ENCODE data around the gene TIAL1. TPM values are rescaled to one million over a fixed set of nuclear protein-coding genes. Genes with fewer than 3 reads are reported as not detected.

Gene TIAL1
- total RNA-seq, 3 donors from 2014 or later (not counting 1 experiment from before 2014, with no cell fraction given) = 195 to 227 (median 213) TPM

DNA sequence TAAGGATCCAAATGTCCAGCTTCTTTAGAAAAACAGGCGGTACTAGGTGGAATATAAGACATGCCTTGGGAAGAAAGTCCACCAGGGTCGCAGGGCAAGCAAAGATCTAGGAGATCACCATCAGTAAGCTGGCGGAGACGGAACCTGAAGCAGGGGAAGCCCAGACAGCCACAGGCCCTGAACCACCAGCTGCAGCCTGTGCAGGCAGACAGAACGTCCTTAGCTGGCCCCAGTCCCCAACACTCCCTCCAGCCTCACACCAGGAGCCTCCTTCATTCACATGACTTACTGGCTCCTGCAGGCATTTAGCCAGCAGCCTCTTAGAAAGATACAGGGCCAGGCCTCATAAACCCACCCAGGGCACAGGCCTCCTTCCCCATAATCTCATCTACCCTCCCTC, 71.6 kb downstream of the TIAL1 start:
- Mint-ChIP-seq H3K27me3 (ENCODE audit: low read depth in 2 of 2) (no peaks in the 10 kb centered on the region), H3K9me3 (no peaks in the 10 kb centered on the region), H3K36me3 (no peaks in the 10 kb centered on the region), H3K4me1 (no peaks in the 10 kb centered on the region), H3K4me3 (no peak overlapping the region), H3K27ac (no peak overlapping the region)
- TF ChIP-seq, protein P1, sequence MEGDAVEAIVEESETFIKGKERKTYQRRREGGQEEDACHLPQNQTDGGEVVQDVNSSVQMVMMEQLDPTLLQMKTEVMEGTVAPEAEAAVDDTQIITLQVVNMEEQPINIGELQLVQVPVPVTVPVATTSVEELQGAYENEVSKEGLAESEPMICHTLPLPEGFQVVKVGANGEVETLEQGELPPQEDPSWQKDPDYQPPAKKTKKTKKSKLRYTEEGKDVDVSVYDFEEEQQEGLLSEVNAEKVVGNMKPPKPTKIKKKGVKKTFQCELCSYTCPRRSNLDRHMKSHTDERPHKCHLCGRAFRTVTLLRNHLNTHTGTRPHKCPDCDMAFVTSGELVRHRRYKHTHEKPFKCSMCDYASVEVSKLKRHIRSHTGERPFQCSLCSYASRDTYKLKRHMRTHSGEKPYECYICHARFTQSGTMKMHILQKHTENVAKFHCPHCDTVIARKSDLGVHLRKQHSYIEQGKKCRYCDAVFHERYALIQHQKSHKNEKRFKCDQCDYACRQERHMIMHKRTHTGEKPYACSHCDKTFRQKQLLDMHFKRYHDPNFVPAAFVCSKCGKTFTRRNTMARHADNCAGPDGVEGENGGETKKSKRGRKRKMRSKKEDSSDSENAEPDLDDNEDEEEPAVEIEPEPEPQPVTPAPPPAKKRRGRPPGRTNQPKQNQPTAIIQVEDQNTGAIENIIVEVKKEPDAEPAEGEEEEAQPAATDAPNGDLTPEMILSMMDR (IDR thresholded peaks at IDR 0.05) = no peak
- DNase-seq (no peak), ATAC-seq (no peak)
- Histone ChIP-seq H3K4me3 (ENCODE audit: low read length) (no peak overlapping the region), H3K36me3 (ENCODE audit: control insufficient read depth, insufficient read depth, low read length) (peaks cover 19% of the 10 kb centered on the region), H3K4me1 (ENCODE audit: control insufficient read depth, insufficient read depth, low read length) (no peaks in the 10 kb centered on the region), H3K27me3 (ENCODE audit: control insufficient read depth, insufficient read depth, low read length) (no peaks in the 10 kb centered on the region), H3K27ac (ENCODE audit: low read length) (no peak overlapping the region), H3K9me3 (ENCODE audit: control insufficient read depth, insufficient read depth, low read length) (no peaks in the 10 kb centered on the region)
- intact Hi-C loops (cut with micrococcal nuclease) = no loop called here
- 90% methylated on average over 5 of the region's 5 CpGs for WGBS (ENCODE audit: insufficient coverage)

DNA sequence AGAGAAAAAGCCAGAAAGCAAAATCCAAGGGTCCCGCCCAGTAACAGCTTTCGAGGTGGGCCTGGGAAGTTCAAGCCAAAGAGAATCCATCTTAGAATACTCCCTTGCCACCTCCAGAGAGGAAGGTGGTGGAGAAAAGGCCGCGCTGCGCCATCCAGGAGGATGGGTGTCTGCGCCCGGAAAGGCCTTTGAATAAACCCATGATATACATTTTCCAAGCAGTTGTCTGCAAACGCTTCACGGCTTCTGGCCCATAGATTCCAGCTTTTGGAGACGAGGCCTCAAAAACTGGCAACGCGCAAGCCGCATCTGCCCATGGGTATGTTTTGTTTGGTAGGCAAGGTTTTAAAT, 72.1 kb downstream of the TIAL1 start:
- H3K4me1 Mint-ChIP-seq = peaks cover 0 to 3% of the 10 kb centered on the region in 2 donors
- Histone ChIP-seq H3K27ac (ENCODE audit: low read length) (no peak overlapping the region), H3K4me3 (ENCODE audit: low read length) (no peak overlapping the region), H3K4me1 (ENCODE audit: control insufficient read depth, insufficient read depth, low read length) (no peaks in the 10 kb centered on the region), H3K9me3 (ENCODE audit: control insufficient read depth, insufficient read depth, low read length) (no peaks in the 10 kb centered on the region), H3K27me3 (ENCODE audit: control insufficient read depth, insufficient read depth, low read length) (no peaks in the 10 kb centered on the region), H3K36me3 (ENCODE audit: control insufficient read depth, insufficient read depth, low read length) (peaks cover 19% of the 10 kb centered on the region)
- intact Hi-C loops (cut with micrococcal nuclease) = no loop called here
- H3K27ac Mint-ChIP-seq = no peak overlapping the region
- DNase-seq (no peak), ATAC-seq (no peak)
- H3K36me3 Mint-ChIP-seq = no peaks in the 10 kb centered on the region
- H3K27me3 Mint-ChIP-seq (ENCODE audit: low read depth in 2 of 2) = no peaks in the 10 kb centered on the region
- no peak overlapping the region for H3K4me3 Mint-ChIP-seq
- H3K9me3 Mint-ChIP-seq = no peaks in the 10 kb centered on the region
- WGBS (ENCODE audit: insufficient coverage) = 94% methylated on average over 11 of the region's 13 CpGs
- TF ChIP-seq, protein P1 (IDR thresholded peaks at IDR 0.05) = no peak

DNA sequence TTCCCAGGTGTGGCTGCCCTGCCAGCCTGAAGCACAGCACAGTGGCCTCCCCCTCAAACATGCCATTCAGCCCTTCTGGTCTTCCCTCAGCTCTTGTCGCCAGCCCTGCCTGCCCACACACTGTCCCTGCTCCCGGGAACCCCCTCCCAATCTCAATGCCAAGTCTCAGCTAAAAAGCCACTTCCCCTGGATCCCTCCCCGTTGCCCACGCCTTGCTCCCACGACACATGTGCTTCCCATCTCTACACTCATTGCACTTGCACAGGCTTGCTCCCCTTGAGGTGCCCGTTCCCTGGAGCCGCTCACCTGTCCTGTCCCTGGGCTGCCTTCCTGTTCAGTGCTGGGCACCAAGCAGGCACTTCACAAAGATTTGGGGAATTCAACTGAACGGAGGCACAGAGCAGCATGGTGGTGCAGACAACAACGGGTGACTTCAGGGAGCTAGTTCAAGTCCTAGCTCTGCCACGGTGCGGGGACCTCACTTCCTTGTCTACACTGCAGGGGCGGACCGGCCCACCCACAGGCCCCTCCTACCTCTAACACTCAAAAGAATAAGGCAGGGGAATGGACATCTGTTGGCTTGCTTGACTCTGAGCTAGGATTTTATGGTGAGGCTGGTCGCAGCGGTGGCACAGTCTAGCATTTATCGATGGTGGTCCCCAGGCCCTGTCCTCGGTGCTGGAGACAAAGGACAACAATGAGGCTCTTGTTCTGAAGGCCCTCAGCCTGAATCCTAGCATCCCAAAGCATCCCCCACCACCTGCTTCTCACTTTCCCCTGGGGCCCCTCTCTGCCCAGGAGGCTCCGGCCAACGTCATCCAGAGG, 72.7 kb downstream of the TIAL1 start:
- H3K36me3 ChIP-seq (ENCODE audit: control insufficient read depth, insufficient read depth, low read length) = peaks cover 19% of the 10 kb centered on the region
- intact Hi-C loops (cut with micrococcal nuclease) = no loop called here
- TF ChIP-seq, protein P1 (IDR thresholded peaks at IDR 0.05) = no peak
- H3K4me1 Mint-ChIP-seq = peaks cover 0 to 9% of the 10 kb centered on the region in 2 donors
- no peak overlapping the region for H3K27ac Mint-ChIP-seq
- no peak overlapping the region for H3K4me3 Mint-ChIP-seq
- peaks cover 1% of the 10 kb centered on the region for H3K4me1 ChIP-seq (ENCODE audit: control insufficient read depth, insufficient read depth, low read length)
- H3K9me3 ChIP-seq (ENCODE audit: control insufficient read depth, insufficient read depth, low read length) = no peaks in the 10 kb centered on the region
- ATAC-seq (no peak), DNase-seq (no peak)
- no peak overlapping the region for H3K4me3 ChIP-seq (ENCODE audit: low read length)
- H3K27me3 Mint-ChIP-seq (ENCODE audit: low read depth in 2 of 2) = no peaks in the 10 kb centered on the region
- no peak overlapping the region for H3K27ac ChIP-seq (ENCODE audit: low read length)
- no peaks in the 10 kb centered on the region for H3K9me3 Mint-ChIP-seq
- no peaks in the 10 kb centered on the region for H3K27me3 ChIP-seq (ENCODE audit: control insufficient read depth, insufficient read depth, low read length)
- H3K36me3 Mint-ChIP-seq = no peaks in the 10 kb centered on the region
- WGBS (ENCODE audit: insufficient coverage) = 95% methylated on average over 19 of the region's 19 CpGs

Other genes with a start within 250 kb of the TIAL1 start
- gene RGS10, start 54.2 kb downstream of the TIAL1 start, total RNA-seq = 10 to 100 TPM; 13.5 to 25.7 (median 21.4) TPM
- 1 to 10 TPM; 7.6 to 9.7 (median 8.3) TPM for gene BAG3, start 54.4 kb upstream of the TIAL1 start, total RNA-seq
- gene INPP5F, start 129.1 kb upstream of the TIAL1 start, total RNA-seq = 10 to 100 TPM; 12.8 to 18.2 (median 15.8) TPM

Measured in natural killer cell (primary cell).